ENCODE data around the gene BICDL1.

- TF ChIP-seq POLR2A (IDR thresholded peaks at IDR 0.05): no peak
- TF ChIP-seq CTCF (IDR thresholded peaks at IDR 0.05): no peak
- TF ChIP-seq POLR2AphosphoS5 (IDR thresholded peaks at IDR 0.05): no peak
- no peak for TF ChIP-seq EP300 (IDR thresholded peaks at IDR 0.05)
These were observed 117.1 kb downstream of the BICDL1 start for GRCh38 chr12:120106151-120106550.
